H9 (cell line): Measurements from ENCODE around the gene MAGT1. TPM values are rescaled to one million over a fixed set of nuclear protein-coding genes. Genes with fewer than 3 reads are reported as not detected.

Experiments used
- DNase-seq: peaks from one replicate; pipeline ENCODE4 v3.0.0-alpha.2; 2017
- H2AFZ ChIP-seq: one replicate; pipeline ENCODE4 v1.6.1; 2013; ENCODE audit warnings: mild to moderate bottlenecking, low read length, control low read depth, moderate library complexity
- H2AK5ac ChIP-seq: 2 replicates; pipeline ENCODE4 v1.6.1; 2013; ENCODE audit warnings: low read length, control low read depth, mixed read lengths; ENCODE audit not compliant: insufficient read length
- H2BK120ac ChIP-seq: one replicate; pipeline ENCODE4 v1.6.1; 2013; ENCODE audit warnings: low read depth, mild to moderate bottlenecking, low read length, control low read depth, inconsistent platforms; ENCODE audit not compliant: poor library complexity, severe bottlenecking
- H2BK12ac ChIP-seq: 2 replicates; pipeline ENCODE4 v1.6.1; 2013; ENCODE audit warnings: low read length, control low read depth, mixed read lengths, low read depth; ENCODE audit not compliant: insufficient read length
- H2BK15ac ChIP-seq: 2 replicates; pipeline ENCODE4 v1.6.1; 2013; ENCODE audit warnings: low read depth, low read length, control low read depth
- H2BK20ac ChIP-seq: one replicate; pipeline ENCODE4 v1.6.1; 2013; ENCODE audit warnings: low read depth, mild to moderate bottlenecking, low read length, control low read depth, inconsistent platforms; ENCODE audit not compliant: poor library complexity, severe bottlenecking
- H2BK5ac ChIP-seq: 2 replicates; pipeline ENCODE4 v1.6.1; 2013; ENCODE audit warnings: low read length, control low read depth, mixed read lengths; ENCODE audit not compliant: insufficient read length
- H3K14ac ChIP-seq: 2 replicates; pipeline ENCODE4 v1.6.1; 2013; ENCODE audit warnings: low read length, control low read depth; ENCODE audit not compliant: insufficient read depth
- H3K18ac ChIP-seq: 2 replicates; pipeline ENCODE4 v1.6.1; 2013; ENCODE audit warnings: low read depth, mild to moderate bottlenecking, mixed read lengths, low read length, control low read depth; ENCODE audit not compliant: insufficient read length
- H3K23ac ChIP-seq: 2 replicates; pipeline ENCODE4 v1.6.1; 2013; ENCODE audit warnings: low read length, control low read depth, mixed read lengths, low read depth; ENCODE audit not compliant: insufficient read length
- H3K23me2 ChIP-seq: 2 replicates; pipeline ENCODE4 v1.6.1; 2013; ENCODE audit warnings: low read depth, mild to moderate bottlenecking, mixed read lengths, low read length, control low read depth; ENCODE audit not compliant: insufficient read length, poor library complexity, severe bottlenecking
- H3K27ac ChIP-seq: 2 replicates; pipeline ENCODE4 v1.5.1; 2013; ENCODE audit warnings: low read length, control low read depth, mixed read lengths, low read depth; ENCODE audit not compliant: insufficient read length
- H3K27me3 ChIP-seq: 2 replicates; pipeline ENCODE4 v1.6.1; 2013; ENCODE audit warnings: low read length, control low read depth, inconsistent platforms; ENCODE audit not compliant: insufficient read depth
- H3K4ac ChIP-seq: 2 replicates; pipeline ENCODE4 v1.6.1; 2013; ENCODE audit warnings: low read depth, mild to moderate bottlenecking, control low read depth, inconsistent platforms, low read length, moderate library complexity
- H3K4me1 ChIP-seq: 2 replicates; pipeline ENCODE4 v1.6.1; 2013; ENCODE audit warnings: low read length, control low read depth, inconsistent platforms; ENCODE audit not compliant: insufficient read depth
- H3K4me2 ChIP-seq: 2 replicates; pipeline ENCODE4 v1.6.1; 2013; ENCODE audit warnings: low read length, control low read depth, mixed read lengths; ENCODE audit not compliant: insufficient read length, insufficient read depth
- H3K56ac ChIP-seq: 2 replicates; pipeline ENCODE4 v1.6.1; 2013; ENCODE audit warnings: low read depth, mild to moderate bottlenecking, mixed read lengths, low read length, control low read depth; ENCODE audit not compliant: insufficient read length
- H3K79me1 ChIP-seq: 2 replicates; pipeline ENCODE4 v1.6.1; 2013; ENCODE audit warnings: low read depth, mild to moderate bottlenecking, moderate library complexity, low read length, control low read depth, inconsistent platforms; ENCODE audit not compliant: insufficient read depth, poor library complexity, severe bottlenecking
- H3K79me2 ChIP-seq: 2 replicates; pipeline ENCODE4 v1.6.1; 2013; ENCODE audit warnings: low read length, control low read depth, inconsistent platforms; ENCODE audit not compliant: insufficient read depth
- H3K9ac ChIP-seq: 2 replicates; pipeline ENCODE4 v1.6.1; 2013; ENCODE audit warnings: low read length, control low read depth, mixed read lengths; ENCODE audit not compliant: insufficient read length; ENCODE audit errors: extremely low read depth
- H3K9me3 ChIP-seq: one replicate; pipeline ENCODE4 v1.6.1; 2013; ENCODE audit warnings: low read depth, low read length, inconsistent platforms; ENCODE audit not compliant: control insufficient read depth
- H3T11ph ChIP-seq: one replicate; pipeline ENCODE4 v1.6.1; 2013; ENCODE audit warnings: mild to moderate bottlenecking, low read length, control low read depth, inconsistent platforms
- H4K20me1 ChIP-seq: one replicate; pipeline ENCODE4 v1.6.1; 2013; ENCODE audit not compliant: control insufficient read depth, insufficient read length, insufficient read depth
- H4K5ac ChIP-seq: 2 replicates; pipeline ENCODE4 v1.6.1; 2013; ENCODE audit warnings: low read depth, mild to moderate bottlenecking, mixed read lengths, low read length, control low read depth; ENCODE audit not compliant: insufficient read length
- H4K8ac ChIP-seq: replicated peaks from 2 replicates; pipeline ENCODE4 v1.6.1; 2013; ENCODE audit warnings: low read length, control low read depth, mixed read lengths, low read depth; ENCODE audit not compliant: insufficient read length
- H4K91ac ChIP-seq: 2 replicates; pipeline ENCODE4 v1.6.1; 2013; ENCODE audit warnings: low read depth, mild to moderate bottlenecking, moderate library complexity, mixed read lengths, low read length, control low read depth; ENCODE audit not compliant: insufficient read length
- H3K27ac Mint-ChIP-seq, 3 experiments: 2 replicates in 2 of 3; 3 replicates in 1 of 3; pipeline ENCODE4 v1.8.0; 2020 to 2021; ENCODE audit warnings: mixed read lengths in 3 of 3, mild to moderate bottlenecking in 1 of 3, moderate library complexity in 1 of 3
- H3K27me3 Mint-ChIP-seq: 2 replicates; pipeline ENCODE4 v1.8.0; 2021; ENCODE audit warnings: low read depth, mild to moderate bottlenecking, moderate library complexity, mixed read lengths
- H3K36me3 Mint-ChIP-seq, 3 experiments: 2 replicates in 2 of 3; 3 replicates in 1 of 3; pipeline ENCODE4 v1.8.0; 2020 to 2021; ENCODE audit warnings: low read depth in 3 of 3, mixed read lengths in 3 of 3; ENCODE audit not compliant: insufficient read depth in 1 of 3
- H3K4me1 Mint-ChIP-seq, 2 experiments: 2 replicates each; pipeline ENCODE4 v1.8.0; 2020; ENCODE audit warnings: mixed read lengths in 2 of 2
- H3K4me3 Mint-ChIP-seq, 2 experiments: 2 replicates in 1 of 2; 3 replicates in 1 of 2; pipeline ENCODE4 v1.8.0; 2020 to 2021; ENCODE audit warnings: mild to moderate bottlenecking in 2 of 2, mixed read lengths in 2 of 2, moderate library complexity in 1 of 2
- H3K9me3 Mint-ChIP-seq, 2 experiments: 2 replicates in 1 of 2; 3 replicates in 1 of 2; pipeline ENCODE4 v1.8.0; 2020; ENCODE audit warnings: mild to moderate bottlenecking in 2 of 2, mixed read lengths in 2 of 2, moderate library complexity in 1 of 2
- WGBS: extraction: QIAGEN DNeasy Blood & Tissue Kit; methylation state at CpG from one replicate; pipeline ENCODE4 v1.1.7; 2013; ENCODE audit warnings: missing lambda C conversion rate, low lambda C conversion rate, mixed read lengths; ENCODE audit not compliant: insufficient read length; ENCODE audit errors: extremely low coverage; 5-methylcytosine and 5-hydroxymethylcytosine counted together
- total RNA-seq: library from RNA; stranded (reverse); gene quantifications from 2 replicates; pipeline ENCODE4 v1.2.1, GENCODE V29; 2021
- TF ChIP-seq, protein P1 (sequence below): fragments of 200-600 bp; sonication (generic); conservative IDR thresholded peaks from 3 replicates; pipeline ENCODE4 v1.8.0; 2021; ENCODE audit warnings: antibody characterized with exemption, mild to moderate bottlenecking

The MAGT1 gene
- total RNA-seq, 1 experiment from 2014 or later: 42.8 TPM

GRCh38 chrX:77917294-77917933, 22.2 kb upstream of the MAGT1 start:
- Histone ChIP-seq H2BK12ac (no peak overlapping the region), H3K79me2 (no peaks in the 10 kb centered on the region), H3K9me3 (peaks cover 31% of the 10 kb centered on the region), H3K23ac (no peak overlapping the region), H3K56ac (no peak overlapping the region), H2BK20ac (no peak overlapping the region), H3K4me1 (no peaks in the 10 kb centered on the region), H3K27me3 (no peaks in the 10 kb centered on the region), H4K8ac (no peak overlapping the region), H4K91ac (no peak overlapping the region), H3K18ac (no peak overlapping the region), H2BK120ac (no peak overlapping the region), H2BK5ac (no peak overlapping the region), H3K9ac (no peak overlapping the region), H3K23me2 (no peaks in the 10 kb centered on the region), H4K5ac (no peak overlapping the region), H2AFZ (no peak overlapping the region), H2AK5ac (no peak overlapping the region), H3K14ac (no peak overlapping the region), H3K4me2 (no peak overlapping the region), H3K4ac (no peak overlapping the region), H4K20me1 (no peaks in the 10 kb centered on the region), H3T11ph (no peak overlapping the region), H3K79me1 (no peaks in the 10 kb centered on the region), H3K27ac (no peak overlapping the region), H2BK15ac (no peak overlapping the region)
- Mint-ChIP-seq H3K36me3 (peaks cover 0 to 4% (median 3%) of the 10 kb centered on the region in 3 experiments; a peak in 1 of 7 replicates), H3K4me3 (no peak overlapping the region), H3K9me3 (peaks cover 35 to 41% of the 10 kb centered on the region in 2 experiments), H3K4me1 (no peaks in the 10 kb centered on the region), H3K27ac (no peak overlapping the region), H3K27me3 (no peaks in the 10 kb centered on the region)
- no peak for DNase-seq
- TF ChIP-seq, protein P1, sequence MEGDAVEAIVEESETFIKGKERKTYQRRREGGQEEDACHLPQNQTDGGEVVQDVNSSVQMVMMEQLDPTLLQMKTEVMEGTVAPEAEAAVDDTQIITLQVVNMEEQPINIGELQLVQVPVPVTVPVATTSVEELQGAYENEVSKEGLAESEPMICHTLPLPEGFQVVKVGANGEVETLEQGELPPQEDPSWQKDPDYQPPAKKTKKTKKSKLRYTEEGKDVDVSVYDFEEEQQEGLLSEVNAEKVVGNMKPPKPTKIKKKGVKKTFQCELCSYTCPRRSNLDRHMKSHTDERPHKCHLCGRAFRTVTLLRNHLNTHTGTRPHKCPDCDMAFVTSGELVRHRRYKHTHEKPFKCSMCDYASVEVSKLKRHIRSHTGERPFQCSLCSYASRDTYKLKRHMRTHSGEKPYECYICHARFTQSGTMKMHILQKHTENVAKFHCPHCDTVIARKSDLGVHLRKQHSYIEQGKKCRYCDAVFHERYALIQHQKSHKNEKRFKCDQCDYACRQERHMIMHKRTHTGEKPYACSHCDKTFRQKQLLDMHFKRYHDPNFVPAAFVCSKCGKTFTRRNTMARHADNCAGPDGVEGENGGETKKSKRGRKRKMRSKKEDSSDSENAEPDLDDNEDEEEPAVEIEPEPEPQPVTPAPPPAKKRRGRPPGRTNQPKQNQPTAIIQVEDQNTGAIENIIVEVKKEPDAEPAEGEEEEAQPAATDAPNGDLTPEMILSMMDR: no peak
- WGBS: no CpG with 5 or more reads among the region's 2 CpGs
